Measurements from ENCODE around the gene IQSEC1. TPM values are rescaled to one million over a fixed set of nuclear protein-coding genes. Genes with fewer than 3 reads are reported as not detected.

IQSEC1 gene
- polyA plus RNA-seq, 1 donor (not counting 4 experiments of a cell fraction or from before 2014, with no cell fraction given) = 2.8 TPM

DNA sequence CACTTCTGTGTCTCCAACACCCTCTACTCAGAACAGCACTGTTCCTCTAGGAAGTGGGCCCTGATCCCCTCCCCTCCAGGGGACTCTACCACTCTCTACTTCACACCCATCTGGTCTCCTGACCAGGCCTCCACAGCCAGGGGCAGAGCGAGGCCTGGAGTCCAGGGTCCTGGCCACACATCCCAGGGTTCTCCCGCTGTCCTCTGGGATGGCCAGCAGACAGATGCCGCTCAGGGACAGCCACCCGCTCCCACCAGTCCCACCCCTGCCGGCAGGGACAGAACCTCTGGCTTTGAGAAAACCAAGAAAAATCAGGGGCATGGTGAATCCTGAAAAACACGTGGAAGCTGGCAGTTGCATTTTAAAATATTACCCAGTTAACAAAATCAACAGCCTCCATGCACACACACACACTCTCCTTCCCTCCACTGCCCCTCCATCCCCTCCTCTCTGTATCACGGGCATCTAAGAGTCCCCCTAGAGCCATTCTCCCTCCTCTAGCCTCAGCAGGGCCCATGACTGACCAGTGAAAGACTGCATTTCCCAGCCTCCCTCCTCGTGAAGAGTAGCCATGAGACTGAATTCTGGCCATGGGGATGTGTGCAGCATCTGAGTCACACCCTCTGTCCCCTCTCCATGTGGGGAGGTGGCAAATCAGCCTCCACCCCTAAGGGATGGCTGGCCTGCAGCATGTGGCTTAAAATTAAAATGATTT is 32.1 kb upstream of the IQSEC1 start:
- Histone ChIP-seq H3K9me1 (ENCODE audit: control insufficient read depth, extremely low read depth, insufficient read depth, low read length) (no peaks in the 10 kb centered on the region), H3K4me1 (ENCODE audit: control insufficient read depth, extremely low read depth, insufficient read depth, low read length) (no peaks in the 10 kb centered on the region), H4K20me1 (ENCODE audit: control insufficient read depth, extremely low read depth, insufficient read depth, low read length) (no peaks in the 10 kb centered on the region), H3K36me3 (ENCODE audit: control insufficient read depth in 2 of 2, extremely low read depth in 1 of 2, insufficient read depth in 2 of 2, low read length in 2 of 2) (no peaks in the 10 kb centered on the region), H3K27me3 (ENCODE audit: control insufficient read depth, extremely low read depth, insufficient read depth, low read length) (peaks cover 5% of the 10 kb centered on the region), H3K4me3 (ENCODE audit: control insufficient read depth in 2 of 3, extremely low read depth in 1 of 3, insufficient read depth in 2 of 3, low read depth in 1 of 3, low read length in 3 of 3) (no peak overlapping the region), H3K79me2 (ENCODE audit: control insufficient read depth, insufficient read depth, low read length) (no peaks in the 10 kb centered on the region), H3K9me3 (ENCODE audit: control insufficient read depth, low read depth, low read length) (no peaks in the 10 kb centered on the region), H3K27ac (ENCODE audit: control insufficient read depth, insufficient read depth, low read length) (no peak overlapping the region), H2AFZ (ENCODE audit: control insufficient read depth, low read length) (no peak overlapping the region), H3K4me2 (ENCODE audit: control insufficient read depth, extremely low read depth, insufficient read depth, low read depth, low read length) (no peak overlapping the region), H3K9ac (ENCODE audit: control insufficient read depth, extremely low read depth, insufficient read depth, low read length) (no peak overlapping the region)
- no peak for FAIRE-seq
- dilution Hi-C loops (cut with MboI; ENCODE audit: extremely low pct_ligation_motif_present, low sequenced_read_pairs) = no loop called here
- TF ChIP-seq EZH2 (IDR thresholded peaks at IDR 0.05; ENCODE audit: low read length) = no peak
- TF ChIP-seq, protein P1, sequence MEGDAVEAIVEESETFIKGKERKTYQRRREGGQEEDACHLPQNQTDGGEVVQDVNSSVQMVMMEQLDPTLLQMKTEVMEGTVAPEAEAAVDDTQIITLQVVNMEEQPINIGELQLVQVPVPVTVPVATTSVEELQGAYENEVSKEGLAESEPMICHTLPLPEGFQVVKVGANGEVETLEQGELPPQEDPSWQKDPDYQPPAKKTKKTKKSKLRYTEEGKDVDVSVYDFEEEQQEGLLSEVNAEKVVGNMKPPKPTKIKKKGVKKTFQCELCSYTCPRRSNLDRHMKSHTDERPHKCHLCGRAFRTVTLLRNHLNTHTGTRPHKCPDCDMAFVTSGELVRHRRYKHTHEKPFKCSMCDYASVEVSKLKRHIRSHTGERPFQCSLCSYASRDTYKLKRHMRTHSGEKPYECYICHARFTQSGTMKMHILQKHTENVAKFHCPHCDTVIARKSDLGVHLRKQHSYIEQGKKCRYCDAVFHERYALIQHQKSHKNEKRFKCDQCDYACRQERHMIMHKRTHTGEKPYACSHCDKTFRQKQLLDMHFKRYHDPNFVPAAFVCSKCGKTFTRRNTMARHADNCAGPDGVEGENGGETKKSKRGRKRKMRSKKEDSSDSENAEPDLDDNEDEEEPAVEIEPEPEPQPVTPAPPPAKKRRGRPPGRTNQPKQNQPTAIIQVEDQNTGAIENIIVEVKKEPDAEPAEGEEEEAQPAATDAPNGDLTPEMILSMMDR (optimal IDR thresholded peaks at IDR 0.05 in 1 of 3, IDR thresholded peaks at IDR 0.05 in 1 of 3, conservative IDR thresholded peaks at IDR 0.05 in 1 of 3; ENCODE audit: extremely low read depth in 1 of 3, insufficient read depth in 2 of 3, low read length in 3 of 3) = no peak
- no peak for DNase-seq (ENCODE audit: low read depth, low spot score)

DNA sequence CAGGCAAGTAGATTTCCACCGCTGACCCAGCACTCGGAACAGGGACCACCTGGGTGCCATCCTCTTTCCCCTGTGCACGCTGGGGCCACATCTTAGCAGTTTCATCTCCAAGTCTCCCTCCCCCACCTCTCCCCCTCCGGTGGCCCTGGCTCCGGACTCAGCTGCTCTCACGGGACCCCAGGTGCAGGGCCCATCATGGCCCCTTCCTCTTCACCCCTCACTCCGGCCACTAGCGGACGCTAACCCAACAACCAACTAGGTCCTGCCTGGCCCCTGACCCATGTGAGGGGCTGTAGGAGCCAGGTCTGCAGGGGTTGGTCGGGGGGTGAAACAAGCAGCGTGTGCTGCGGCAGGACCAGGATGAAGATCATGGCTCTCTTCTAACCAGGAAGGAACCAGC is 31.3 kb upstream of the IQSEC1 start:
- TF ChIP-seq, protein P1 (optimal IDR thresholded peaks at IDR 0.05 in 1 of 3, IDR thresholded peaks at IDR 0.05 in 1 of 3, conservative IDR thresholded peaks at IDR 0.05 in 1 of 3; ENCODE audit: extremely low read depth in 1 of 3, insufficient read depth in 2 of 3, low read length in 3 of 3) = no peak
- TF ChIP-seq EZH2 (IDR thresholded peaks at IDR 0.05; ENCODE audit: low read length) = no peak
- Histone ChIP-seq H4K20me1 (ENCODE audit: control insufficient read depth, extremely low read depth, insufficient read depth, low read length) (no peaks in the 10 kb centered on the region), H3K9ac (ENCODE audit: control insufficient read depth, extremely low read depth, insufficient read depth, low read length) (no peak overlapping the region), H3K4me3 (ENCODE audit: control insufficient read depth in 2 of 3, extremely low read depth in 1 of 3, insufficient read depth in 2 of 3, low read depth in 1 of 3, low read length in 3 of 3) (no peak overlapping the region), H3K79me2 (ENCODE audit: control insufficient read depth, insufficient read depth, low read length) (no peaks in the 10 kb centered on the region), H3K36me3 (ENCODE audit: control insufficient read depth in 2 of 2, extremely low read depth in 1 of 2, insufficient read depth in 2 of 2, low read length in 2 of 2) (no peaks in the 10 kb centered on the region), H3K9me1 (ENCODE audit: control insufficient read depth, extremely low read depth, insufficient read depth, low read length) (no peaks in the 10 kb centered on the region), H3K27me3 (ENCODE audit: control insufficient read depth, extremely low read depth, insufficient read depth, low read length) (peaks cover 5% of the 10 kb centered on the region), H3K27ac (ENCODE audit: control insufficient read depth, insufficient read depth, low read length) (no peak overlapping the region), H3K4me1 (ENCODE audit: control insufficient read depth, extremely low read depth, insufficient read depth, low read length) (no peaks in the 10 kb centered on the region), H3K4me2 (ENCODE audit: control insufficient read depth, extremely low read depth, insufficient read depth, low read depth, low read length) (no peak overlapping the region), H3K9me3 (ENCODE audit: control insufficient read depth, low read depth, low read length) (no peaks in the 10 kb centered on the region), H2AFZ (ENCODE audit: control insufficient read depth, low read length) (no peak overlapping the region)
- DNase-seq (ENCODE audit: low read depth, low spot score) (no peak), FAIRE-seq (no peak)
- dilution Hi-C loops (cut with MboI; ENCODE audit: extremely low pct_ligation_motif_present, low sequenced_read_pairs) = no loop called here
